GM18867 (cell line): Measurements from ENCODE around the gene ANKRD36B.
A peak's percentile ranks its signal among the peaks of the same experiment; 100 is the strongest.
"Not testable (repeated sequence)": the region's sequence is repeated elsewhere in the genome, so short reads cannot be mapped to it uniquely, and the experiment has no call there.

Source experiments
- ATAC-seq: cut with Tn5 transposase; IDR thresholded peaks from one replicate; pipeline ENCODE4 v1.9.1; 2021; ENCODE audit warnings: mild to moderate bottlenecking, moderate library complexity; ENCODE audit not compliant: unreplicated experiment

Gene ANKRD36B

GRCh38 chr2:97589598-97590510 is at the start of gene ANKRD36B:
ANKRD36B (minus strand) TSS chr2:97589877; CDS start chr2:97589685, 192 bp downstream.
- peak; percentile 85 for ATAC-seq

- not testable (repeated sequence) for ATAC-seq
Measured at GRCh38 chr2:97626049-97626430, 36.4 kb upstream of the ANKRD36B start.

- ATAC-seq: not testable (repeated sequence)
Measured at GRCh38 chr2:97625354-97626048, 35.8 kb upstream of the ANKRD36B start.

GRCh38 chr2:97622976-97623375 is 33.3 kb upstream of the ANKRD36B start:
- ATAC-seq: not testable (repeated sequence)

GRCh38 chr2:97620492-97620891 is 30.8 kb upstream of the ANKRD36B start:
- ATAC-seq: not testable (repeated sequence)

GRCh38 chr2:97618939-97619827 is 29.5 kb upstream of the ANKRD36B start:
- ATAC-seq: not testable (repeated sequence)

- ATAC-seq: no peak
Measured at GRCh38 chr2:97617911-97618310, 28.2 kb upstream of the ANKRD36B start.

GRCh38 chr2:97615746-97616145 is 26.1 kb upstream of the ANKRD36B start:
- ATAC-seq: not testable (repeated sequence)

GRCh38 chr2:97611895-97612294 is 22.2 kb upstream of the ANKRD36B start:
- ATAC-seq: not testable (repeated sequence)

GRCh38 chr2:97608745-97609144 is 19.1 kb upstream of the ANKRD36B start:
- not testable (repeated sequence) for ATAC-seq

- ATAC-seq: not testable (repeated sequence)
Measured at GRCh38 chr2:97605524-97606339, 16.1 kb upstream of the ANKRD36B start.

GRCh38 chr2:97605109-97605508 is 15.4 kb upstream of the ANKRD36B start:
- ATAC-seq: not testable (repeated sequence)

- not testable (repeated sequence) for ATAC-seq
Measured at GRCh38 chr2:97601537-97601936, 11.9 kb upstream of the ANKRD36B start.

- ATAC-seq: not testable (repeated sequence)
Measured at GRCh38 chr2:97596180-97596579, 6.5 kb upstream of the ANKRD36B start.

- not testable (repeated sequence) for ATAC-seq
Measured at GRCh38 chr2:97593520-97593919, 3.8 kb upstream of the ANKRD36B start.

GRCh38 chr2:97590515-97591394 is 1.1 kb upstream of the ANKRD36B start:
- ATAC-seq: peak; percentile 43

GRCh38 chr2:97589257-97589597 is 450 bp downstream of the ANKRD36B start:
- ATAC-seq: not testable (repeated sequence)

GRCh38 chr2:97565674-97566073 is 24.0 kb downstream of the ANKRD36B start:
- not testable (repeated sequence) for ATAC-seq

- ATAC-seq: not testable (repeated sequence)
Measured at GRCh38 chr2:97552406-97552805, 37.3 kb downstream of the ANKRD36B start.
